NOMO-1 (cell line): ENCODE measurements around the gene NNAT.
"Not testable (repeated sequence)": the region's sequence is repeated elsewhere in the genome, so short reads cannot be mapped to it uniquely, and the experiment has no call there.

Experiments
- DNase-seq, 2 experiments: peaks; one replicate each; lab custom pipeline; 2025; ENCODE audit not compliant: unreplicated experiment in 2 of 2; lab: John Stamatoyannopoulos, UW

NNAT gene, protein sequence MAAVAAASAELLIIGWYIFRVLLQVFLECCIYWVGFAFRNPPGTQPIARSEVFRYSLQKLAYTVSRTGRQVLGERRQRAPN

DNA sequence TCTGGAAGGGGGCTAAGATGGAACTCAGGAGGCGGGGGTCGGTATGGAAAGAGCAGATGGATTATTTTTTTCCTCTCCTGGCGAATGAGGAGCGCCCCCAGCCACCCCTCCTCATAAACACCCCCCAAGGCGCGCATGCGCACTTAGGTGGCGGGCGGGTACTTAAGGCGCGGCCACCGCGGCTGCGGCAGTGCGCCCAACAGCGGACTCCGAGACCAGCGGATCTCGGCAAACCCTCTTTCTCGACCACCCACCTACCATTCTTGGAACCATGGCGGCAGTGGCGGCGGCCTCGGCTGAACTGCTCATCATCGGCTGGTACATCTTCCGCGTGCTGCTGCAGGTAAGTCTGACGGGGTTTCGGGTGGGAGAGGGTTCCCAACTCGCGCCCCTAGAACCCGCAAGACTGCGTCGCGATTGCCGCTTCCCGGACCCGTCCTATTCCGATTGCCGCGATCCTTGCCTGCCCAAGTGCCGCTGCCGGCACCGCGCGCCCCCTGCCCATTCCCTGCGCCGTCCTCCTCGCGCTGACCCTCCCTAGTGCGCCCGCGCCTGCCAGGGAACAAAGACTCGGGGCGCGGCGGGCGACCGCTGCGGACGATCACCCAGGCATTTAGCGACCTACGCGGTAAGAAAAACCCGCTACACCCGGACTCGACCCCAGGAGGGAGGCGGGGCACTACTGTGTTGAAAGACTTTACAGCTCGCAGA lies at the start of gene NNAT:
NNAT (plus strand) TSS at position 190 of the 711 bp plus-strand sequence; CDS start at position 272, 82 bp downstream.
- DNase-seq, result no peak

DNA sequence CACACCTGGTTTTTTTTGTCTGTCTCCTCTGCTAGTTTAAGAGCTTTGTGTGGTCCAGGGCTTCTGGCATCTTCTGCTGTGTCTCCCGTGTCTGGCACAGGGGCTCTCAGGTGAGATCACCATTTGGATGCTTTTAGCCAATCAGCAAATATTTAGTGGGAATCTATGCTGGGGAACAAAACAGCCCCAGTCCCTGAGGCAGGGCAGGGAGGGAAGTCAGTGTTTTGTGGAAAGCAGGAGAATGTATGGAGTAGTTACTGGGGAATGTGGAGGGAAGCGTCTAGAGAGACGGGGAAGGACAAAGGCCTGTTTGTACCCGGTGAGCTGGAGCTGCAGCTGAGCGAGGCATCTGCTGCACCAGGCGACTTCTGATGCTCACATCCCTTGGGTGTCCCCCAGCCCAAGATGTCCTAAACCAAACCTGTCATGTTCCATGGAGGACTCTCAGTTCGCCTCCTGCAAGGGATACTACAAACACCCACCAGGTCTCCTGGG lies 49.3 kb upstream of the NNAT start:
- DNase-seq, result no peak

DNA sequence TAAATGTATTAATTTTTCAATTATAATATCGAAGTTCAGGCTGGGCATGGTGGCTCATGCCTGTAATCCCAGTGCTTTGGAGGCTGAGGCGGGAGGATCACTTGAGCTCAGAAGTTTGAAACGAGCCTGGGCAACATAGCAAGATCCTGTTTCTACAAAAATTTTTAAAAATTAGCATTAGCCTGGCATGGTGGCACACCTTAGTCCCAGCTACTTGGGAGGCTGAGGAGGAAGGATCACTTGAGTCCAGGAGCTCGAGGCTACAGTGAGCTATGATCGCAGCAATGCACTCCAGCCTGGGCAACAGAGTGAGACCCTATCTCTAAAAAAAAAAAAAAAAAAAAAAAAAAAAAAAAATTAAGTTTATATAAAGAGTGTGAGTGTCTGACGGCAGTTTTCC lies 48.6 kb upstream of the NNAT start:
- DNase-seq, result not testable (repeated sequence)

DNA sequence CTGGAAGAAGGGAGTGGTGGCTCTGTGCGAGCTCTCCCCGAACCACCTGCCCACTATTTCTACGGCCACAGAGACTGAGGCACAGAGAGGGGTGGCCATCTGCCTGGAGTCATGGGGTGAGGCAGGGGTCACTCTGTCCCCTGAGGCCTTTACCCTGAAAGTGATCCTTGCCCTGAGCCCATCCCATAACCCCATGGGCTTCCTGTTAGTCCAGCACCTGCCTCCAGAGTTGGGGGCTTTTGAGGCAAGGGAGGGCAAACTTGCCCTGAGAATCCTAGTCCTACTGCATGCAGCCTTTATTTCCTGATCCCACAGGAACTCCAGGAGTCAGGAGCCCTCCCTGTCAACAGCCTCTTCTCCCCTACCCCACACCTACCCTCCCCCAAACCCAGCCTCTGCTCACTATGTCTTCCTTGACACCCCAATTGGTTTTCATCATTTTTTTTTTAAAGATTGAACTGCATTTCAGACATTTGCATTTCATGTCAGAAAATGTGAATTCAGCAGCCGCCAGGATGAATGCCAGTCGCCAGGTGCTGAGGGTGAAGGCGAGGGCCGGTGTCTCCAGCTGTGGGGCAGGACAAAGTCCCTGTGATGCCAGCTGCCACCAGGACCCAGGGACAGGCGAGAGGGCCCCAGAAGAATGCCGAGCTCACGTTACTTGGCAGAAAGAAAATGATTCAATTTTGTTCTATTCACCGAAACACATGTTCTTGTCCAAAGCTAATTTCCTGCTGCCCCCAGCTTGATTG lies 47.6 kb upstream of the NNAT start:
- DNase-seq, result no peak

DNA sequence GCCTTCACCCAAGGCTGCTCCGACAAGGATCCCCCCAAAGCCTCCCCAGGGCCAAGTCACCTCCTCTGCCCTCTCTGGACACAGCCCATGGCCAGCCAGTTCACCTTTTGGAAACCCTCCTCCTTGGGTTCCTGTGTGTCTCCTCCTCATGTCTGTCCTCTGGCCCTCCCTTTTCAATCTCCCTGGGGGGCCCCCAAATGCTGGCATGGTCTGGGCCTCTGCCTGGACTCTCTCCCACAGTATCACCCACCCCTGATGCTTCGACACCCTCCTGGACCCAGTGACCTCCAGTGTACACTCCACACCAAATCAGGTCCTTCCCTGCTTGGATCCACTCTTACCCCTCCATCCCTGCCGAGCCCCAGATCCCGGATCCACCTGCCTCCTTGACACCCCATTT lies 46.7 kb upstream of the NNAT start:
- no peak for DNase-seq

DNA sequence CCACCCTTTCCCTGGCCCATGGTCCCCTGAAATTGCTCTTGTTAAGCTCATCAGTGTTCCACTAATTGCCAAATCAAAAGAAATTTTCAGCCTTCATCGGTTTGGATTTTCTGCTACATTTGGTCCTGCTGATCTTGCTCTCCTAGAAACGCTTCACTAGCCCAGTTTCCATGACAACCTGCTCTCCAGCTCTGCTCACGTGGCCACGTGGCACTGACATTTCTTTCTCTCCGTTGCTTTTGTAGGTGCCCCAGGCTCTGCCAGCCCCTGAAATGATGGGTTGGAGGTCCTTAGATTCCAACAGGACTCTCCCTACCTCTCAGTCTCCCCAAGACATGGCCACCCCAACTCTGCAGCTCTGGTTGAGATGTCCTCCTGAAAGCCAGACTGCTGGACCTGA lies 45.8 kb upstream of the NNAT start:
- DNase-seq, result no peak

DNA sequence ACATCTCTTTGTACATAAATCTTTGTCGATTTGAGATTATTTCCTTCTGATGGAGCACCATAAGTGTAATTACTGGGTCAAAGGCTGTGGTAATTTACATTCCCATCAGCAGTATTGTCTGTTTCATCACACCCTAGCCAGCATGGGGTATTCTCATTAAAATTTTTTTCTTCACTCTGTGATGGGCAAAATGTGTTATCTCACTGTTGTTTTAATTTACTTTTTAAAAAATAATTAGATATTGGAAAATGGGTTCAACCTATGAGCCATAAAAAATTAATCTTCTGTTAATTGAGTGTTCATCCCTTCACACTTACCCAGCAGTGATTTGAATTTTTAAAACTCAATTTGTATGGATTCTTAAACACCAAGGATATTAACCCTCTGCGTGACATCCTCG lies 44.0 kb upstream of the NNAT start:
- DNase-seq, result no peak

DNA sequence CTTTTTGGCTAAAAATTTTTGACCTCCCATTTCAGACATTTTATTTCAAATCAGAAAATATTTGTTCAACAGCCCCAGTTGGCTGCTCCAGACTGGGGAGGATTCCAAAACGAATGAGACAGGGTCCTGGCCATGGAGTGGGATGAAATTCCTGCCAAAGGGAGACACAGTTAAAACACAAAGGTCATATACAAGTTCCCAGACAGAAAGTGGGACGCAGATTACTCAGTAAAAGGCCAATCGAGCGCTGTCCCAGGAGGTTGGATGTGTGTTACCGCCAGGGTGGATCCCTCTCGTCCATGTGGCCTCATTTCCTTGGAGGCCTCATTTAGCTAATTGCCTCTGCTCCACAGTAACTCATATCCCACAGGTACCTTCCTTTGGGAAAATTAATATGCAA lies 41.8 kb upstream of the NNAT start:
- DNase-seq, result no peak

DNA sequence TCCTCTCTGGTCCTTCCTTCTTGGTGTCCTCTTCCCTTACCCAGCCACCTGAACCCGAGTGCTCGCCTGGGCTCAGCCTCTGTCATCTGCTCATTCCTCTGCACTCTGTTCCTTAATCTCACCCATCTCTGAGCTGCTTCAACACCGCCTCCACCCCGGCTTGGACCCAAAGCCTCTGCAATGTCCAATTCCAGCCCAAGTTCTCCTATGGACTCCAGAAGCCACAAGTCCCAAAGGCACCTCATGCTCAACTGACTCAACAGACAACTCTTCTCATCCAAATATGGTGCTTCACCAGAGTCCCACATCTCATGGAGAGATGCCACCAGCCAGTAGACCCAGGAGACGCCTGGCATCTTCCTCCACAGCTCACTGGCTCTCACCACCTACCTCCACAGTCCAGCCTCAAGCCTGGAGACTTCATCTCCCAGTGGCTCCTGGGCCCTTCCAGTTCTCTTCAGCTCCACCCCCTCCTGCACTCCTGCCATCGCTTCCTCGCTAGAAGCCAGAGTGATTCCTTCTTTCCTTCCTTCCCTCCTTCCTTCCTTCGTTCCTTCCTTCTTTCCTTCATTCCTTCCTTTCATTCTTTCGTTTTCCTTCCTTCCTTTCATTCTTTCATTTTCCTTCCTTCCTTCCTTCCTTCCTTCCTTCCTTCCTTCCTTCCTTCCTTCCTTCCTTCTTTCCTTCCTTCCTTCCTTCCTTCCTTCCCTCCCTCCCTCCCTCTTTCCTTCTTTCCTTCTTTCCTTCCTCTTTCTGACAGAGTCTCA lies 40.9 kb upstream of the NNAT start:
- no peak for DNase-seq

DNA sequence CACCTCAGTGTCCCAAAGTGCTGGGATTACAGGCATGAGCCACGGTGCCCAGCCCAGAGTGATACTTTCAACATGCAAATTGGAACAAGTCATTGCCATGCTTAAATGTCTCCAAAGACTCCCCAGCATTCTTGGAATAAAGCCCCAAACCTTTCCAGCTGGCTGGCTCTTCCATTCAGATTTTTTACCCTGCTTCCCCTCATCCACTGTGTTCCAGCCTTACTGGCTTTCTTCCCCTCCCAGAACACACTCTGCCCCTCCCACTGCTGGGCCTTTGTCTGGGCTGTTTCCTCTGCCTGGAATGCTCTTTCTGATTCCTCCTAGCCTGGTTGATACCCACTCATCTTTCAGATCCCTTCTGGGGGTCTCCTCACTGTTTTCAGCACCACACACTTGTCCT lies 40.1 kb upstream of the NNAT start:
- no peak for DNase-seq

DNA sequence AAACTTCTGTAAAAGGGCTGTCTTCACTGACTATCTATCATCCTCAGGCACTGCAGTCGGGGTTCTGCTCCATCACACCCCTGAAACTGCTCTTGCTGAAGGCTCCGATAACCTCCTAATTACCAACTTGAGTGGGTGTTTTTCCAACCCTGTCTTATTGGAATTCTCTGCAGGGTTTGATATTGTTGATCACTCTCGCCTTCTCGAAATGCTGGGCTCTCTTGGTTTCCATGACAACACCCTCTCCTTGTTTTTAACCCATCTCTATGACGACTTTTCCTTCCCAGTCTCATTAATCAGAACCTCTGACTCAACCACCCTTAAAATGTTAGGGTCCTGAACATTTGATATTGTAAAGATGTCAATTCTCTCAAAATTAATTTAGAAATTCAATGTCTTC lies 39.4 kb upstream of the NNAT start:
- DNase-seq, result no peak

DNA sequence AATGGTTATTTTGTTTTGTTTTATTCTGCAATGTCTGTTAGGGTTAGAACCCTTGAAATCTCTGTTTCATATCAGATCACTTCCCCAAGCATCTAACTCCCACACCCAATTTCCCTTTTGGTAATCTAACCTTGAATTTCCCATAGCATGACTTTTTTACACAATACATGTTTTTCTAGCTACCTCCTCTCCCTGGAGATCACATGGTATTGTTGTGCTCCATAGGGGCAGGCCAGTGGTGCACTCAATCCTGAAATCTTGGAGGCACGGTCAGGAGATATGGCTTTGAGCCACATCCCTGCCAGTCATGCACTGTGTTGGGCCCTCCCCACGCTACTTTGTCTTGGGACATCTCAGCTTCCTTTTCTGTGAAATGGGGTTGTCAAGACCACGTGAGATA lies 36.7 kb upstream of the NNAT start:
- no peak for DNase-seq

DNA sequence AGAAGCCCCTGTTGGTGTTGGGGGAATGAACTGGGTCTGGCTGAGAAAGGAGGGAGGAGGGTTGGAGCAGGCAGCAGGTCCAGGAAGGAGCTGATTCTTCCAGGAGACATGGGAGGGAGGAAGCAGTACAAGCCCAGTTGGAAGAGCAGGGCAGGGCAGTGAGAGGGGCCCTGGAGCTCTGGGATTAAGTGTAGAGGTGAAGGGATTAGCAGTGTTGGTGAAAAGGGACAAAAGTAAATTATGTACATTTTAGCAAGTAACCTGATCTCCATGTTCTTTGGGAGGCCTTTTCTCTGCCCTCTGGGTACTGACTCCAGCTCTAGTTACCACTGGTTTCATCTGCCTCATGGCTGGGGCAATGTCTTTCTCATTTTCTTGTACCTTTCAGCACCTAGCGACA lies 34.8 kb upstream of the NNAT start:
- not testable (repeated sequence) for DNase-seq

DNA sequence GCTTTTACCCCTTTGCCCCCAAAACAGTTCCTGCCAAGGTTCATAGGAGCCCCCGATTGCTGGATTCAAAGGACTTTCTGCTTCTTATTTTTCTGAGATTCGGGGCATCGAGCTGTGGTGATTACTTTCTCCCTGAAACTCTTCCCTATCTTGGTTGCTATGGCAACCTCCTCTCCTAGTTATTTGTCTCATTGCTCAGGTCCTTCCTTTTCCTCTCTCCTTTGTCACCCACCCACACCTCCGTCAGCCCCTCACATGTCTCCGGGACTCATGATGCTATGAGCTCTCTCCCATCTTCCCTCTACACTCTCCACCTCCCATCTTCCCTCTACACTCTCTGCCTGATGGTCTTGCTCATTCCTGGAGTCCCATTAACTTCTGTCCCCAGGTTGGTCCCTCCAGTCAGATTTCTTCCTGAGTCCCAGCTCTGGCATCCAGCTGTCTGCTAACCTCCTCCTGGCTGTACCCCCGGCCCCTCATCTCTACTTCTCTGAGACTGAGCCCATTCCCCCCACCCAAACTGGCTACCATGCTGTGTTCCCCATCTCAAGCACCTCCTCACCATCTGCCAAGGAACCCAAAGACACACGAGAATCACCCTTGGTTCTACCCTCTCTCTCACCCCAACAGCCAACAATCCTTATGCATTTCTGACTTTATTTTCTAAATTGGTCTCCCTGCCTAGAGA lies 30.2 kb upstream of the NNAT start:
- DNase-seq, result no peak

DNA sequence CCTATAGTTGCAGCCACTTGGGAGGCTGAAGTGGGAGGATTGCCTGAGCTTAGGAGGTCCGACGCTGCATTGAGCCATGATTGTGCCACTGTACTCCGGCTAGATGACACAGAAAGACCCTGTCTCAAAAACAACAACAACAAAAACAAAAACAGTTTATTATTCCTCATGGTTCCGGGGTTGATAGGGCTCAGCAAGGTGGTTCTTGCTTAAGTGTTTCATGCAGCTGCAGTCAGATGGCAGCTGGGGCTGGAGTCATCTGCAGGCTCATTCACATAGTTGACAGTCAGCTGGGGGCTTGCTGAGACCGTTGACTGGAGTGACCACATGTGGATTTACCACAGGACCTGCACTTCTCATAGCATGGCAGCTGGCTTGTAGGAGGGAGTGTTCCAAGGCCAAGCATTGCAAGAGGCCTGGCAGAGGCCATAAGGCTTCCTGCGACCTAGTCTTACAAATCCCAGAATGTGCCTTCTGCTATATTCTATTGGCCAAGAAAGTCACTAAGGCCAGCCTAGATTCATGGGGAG lies 28.9 kb upstream of the NNAT start:
- no peak for DNase-seq

DNA sequence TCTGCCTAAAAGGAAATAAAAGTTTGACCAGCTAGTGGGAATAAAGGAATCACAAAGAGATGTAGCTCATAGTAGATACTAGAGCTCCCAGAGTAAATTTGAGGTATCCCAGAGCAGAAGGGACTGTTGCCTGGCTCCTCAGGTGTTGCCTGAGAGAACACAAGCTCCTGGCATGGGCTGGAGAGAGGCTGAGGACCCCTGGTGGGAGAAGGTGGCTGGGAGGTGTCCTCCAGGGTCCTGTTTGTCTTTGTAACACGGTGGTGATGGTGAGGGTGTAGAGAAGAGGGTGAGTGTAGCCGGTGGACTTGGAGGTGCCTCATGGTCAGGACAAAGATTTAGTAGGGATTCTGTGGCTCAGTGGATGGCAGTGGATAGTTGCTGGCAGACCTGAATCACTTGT lies 28.1 kb upstream of the NNAT start:
- no peak for DNase-seq

DNA sequence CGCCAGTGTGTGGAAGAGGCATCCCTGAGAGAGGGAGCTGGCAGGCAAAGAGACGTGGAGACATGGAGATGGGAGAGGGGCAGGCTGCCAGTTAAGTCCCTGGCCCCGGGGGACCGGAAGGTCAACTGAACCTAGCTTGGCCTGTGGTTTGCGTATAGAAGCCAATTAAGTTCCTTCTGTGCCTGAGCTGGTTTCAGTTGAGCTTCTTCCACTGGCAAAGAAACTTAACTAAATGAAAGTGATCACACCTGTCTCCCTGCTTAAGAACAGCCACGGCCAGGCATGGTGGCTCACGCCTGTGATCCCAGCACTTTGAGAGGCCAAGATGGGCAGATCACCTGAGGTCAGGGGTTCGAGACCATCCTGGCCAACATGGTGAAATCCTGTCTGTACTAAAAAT lies 26.7 kb upstream of the NNAT start:
- no peak for DNase-seq

DNA sequence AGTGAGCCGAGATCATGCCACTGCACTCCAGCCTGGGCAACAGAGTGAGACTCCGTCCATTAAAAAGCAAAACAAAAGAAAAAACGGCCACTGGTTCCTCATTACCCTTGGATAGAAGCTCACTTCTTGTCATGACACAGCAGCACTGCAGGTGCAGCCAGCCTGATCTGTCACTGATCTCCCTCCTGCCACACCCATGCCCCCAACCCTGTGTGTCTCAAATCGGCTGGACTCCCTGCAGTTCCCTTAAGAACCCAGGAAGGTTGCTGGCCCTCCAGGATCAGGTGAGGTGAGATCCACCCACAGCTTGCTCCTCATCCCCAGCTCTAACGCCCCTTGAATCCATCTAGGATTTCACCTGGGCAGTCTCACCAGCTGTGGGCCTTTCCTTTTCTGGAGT lies 26.3 kb upstream of the NNAT start:
- DNase-seq, result no peak

DNA sequence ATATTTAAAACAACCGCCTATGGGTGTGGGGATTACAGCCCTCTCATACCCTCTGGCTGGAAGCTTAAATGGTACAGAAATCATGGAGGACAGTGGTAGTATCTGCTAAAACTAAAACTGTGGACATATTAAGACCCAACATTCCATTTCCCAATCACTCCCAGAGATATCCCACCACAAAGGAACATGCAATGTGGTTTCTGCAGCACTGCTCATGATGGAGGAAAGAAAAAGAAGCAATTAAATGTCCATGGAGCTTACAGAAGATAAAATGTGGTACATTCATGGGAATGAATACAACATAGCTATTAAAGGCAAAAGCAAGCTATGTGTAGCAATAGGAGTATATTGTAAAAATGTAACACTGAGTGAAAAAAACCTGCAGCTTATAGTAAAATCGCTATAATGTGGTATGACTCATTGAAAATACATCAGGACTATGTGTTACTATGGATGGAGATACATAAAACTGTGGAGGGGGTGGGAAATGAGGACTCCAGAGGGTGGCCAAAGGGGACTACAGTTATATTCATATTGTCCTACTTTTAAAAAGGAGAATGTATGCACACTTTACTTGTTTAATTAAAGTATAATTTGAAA lies 22.9 kb upstream of the NNAT start:
- DNase-seq, result no peak

DNA sequence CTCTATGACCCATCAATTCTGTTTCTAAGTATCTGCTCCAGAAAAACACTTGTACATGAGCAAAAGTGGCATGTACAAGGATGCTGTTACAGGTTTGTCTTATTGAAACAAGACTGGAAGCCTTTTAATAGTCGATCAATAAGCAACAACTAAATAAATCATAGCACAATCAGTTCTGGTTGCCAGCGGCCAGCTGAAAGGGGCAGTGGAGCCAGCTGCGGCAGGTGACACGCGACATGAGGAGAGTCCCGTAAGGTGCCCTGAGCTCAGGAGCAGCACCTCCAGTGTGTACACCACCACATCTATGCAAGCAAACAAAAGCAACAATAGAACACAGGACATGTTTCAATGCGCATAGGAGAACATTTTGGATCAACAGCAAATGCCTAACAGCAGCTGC lies 20.7 kb upstream of the NNAT start:
- DNase-seq, result no peak
